Thyroid gland (tissue), 4 donors: ENCODE measurements around the gene RSPH1.

Experiments used
- CTCF ChIP-seq, 6 experiments: fragments of 200-600 bp in 3 of 6; fragments of 450-650 bp in 3 of 6; sonication (generic) in 3 of 6; IDR thresholded peaks; one replicate each; pipeline ENCODE4 v1.5.1; 2016 to 2019; ENCODE audit warnings: antibody characterized with exemption in 6 of 6, mild to moderate bottlenecking in 2 of 6, inconsistent platforms in 1 of 6, moderate library complexity in 1 of 6
- POLR2A ChIP-seq, 2 donors: fragments of 450-650 bp; IDR thresholded peaks; one replicate each; pipeline ENCODE4 v1.6.1; 2017; ENCODE audit warnings: antibody characterized with exemption in 2 of 2, mild to moderate bottlenecking in 2 of 2, moderate library complexity in 1 of 2

GRCh38 chr21:42461881-42462877 lies 33.8 kb downstream of the RSPH1 start:
- no peak for TF ChIP-seq POLR2A (IDR thresholded peaks at IDR 0.05)
- no peak for TF ChIP-seq CTCF (IDR thresholded peaks at IDR 0.05)
